ENCODE data around the gene CES3.
"Not testable (repeated sequence)": the region's sequence is repeated elsewhere in the genome, so short reads cannot be mapped to it uniquely, and the experiment has no call there.

The CES3 gene

DNA sequence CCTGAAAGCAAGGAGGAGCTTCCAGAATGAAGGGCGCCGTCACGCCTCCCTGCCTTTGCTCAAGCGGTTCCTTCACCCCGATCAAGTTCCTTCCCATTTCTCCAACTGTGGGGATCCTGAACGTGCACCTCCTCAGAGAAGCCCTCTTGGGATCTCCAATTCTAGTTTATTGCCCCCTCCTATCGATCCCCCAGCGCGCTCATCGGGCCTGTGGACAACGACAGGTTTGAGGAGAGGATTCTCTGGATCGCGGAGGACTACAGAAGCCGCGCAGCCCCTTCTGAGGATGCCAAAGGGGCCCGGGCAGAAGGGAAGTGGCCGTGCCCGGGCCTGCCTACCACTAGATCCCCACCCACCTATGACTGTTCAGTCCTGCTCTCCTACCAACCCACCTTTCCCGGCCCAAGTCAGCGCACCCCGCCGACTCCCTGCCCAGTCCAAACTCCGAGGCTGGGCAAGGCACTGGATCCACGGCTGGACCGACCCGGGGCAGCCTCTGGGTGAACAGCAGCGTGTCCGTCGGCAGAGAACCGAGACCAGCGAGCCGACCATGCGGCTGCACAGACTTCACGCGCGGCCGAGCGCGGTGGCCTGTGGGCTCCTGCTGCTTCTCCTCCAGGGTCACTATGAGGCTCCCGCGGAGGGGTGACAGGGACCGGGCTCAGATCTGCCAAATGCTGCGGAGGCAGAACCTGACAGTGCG lies 12.8 kb upstream of the CES3 start:
- Histone ChIP-seq H3K36me3 (ENCODE audit: insufficient read depth, low read length) (peaks cover 9% of the 10 kb centered on the region), H3K9ac (ENCODE audit: low read depth, low read length) (peak overlapping the region; percentile 16), H3K4me2 (ENCODE audit: low read length) (peak overlapping the region; percentile 99), H3K4me3 (ENCODE audit: low read length) (peak overlapping the region; percentile 67), H3K9me3 (replicated peaks; ENCODE audit: low read length) (peaks cover 3% of the 10 kb centered on the region), H3K4me1 (ENCODE audit: control insufficient read depth, insufficient read depth, low read length) (peaks cover 10% of the 10 kb centered on the region), H3K27me3 (ENCODE audit: control insufficient read depth, insufficient read depth, low read length) (peaks cover 20% of the 10 kb centered on the region)

DNA sequence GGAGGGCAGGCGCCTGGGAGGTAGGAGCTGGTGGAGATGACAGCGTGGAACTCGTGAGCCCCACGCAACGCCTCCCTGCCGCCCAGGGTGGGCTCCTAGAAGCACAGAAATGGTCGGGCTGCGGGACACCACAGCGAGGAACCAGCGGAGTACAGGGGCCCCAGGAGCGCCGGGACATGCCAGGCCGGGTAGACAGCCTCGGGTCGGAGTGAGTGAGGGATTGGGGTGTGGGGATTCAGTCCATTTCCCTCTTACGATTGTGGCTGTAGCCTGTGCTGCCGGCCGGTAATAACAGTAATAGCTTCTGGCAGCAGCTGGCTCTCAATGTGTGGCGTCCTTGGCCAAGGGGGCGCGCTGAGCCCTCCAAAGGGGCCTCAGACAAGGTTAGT lies 12.2 kb upstream of the CES3 start:
- Histone ChIP-seq H3K4me1 (ENCODE audit: control insufficient read depth, insufficient read depth, low read length) (peaks cover 10% of the 10 kb centered on the region), H3K9ac (ENCODE audit: low read depth, low read length) (peak overlapping the region; percentile 16), H3K4me2 (ENCODE audit: low read length) (peak overlapping the region; percentile 99), H3K27me3 (ENCODE audit: control insufficient read depth, insufficient read depth, low read length) (peaks cover 20% of the 10 kb centered on the region), H3K4me3 (ENCODE audit: low read length) (peak overlapping the region; percentile 67), H3K36me3 (ENCODE audit: insufficient read depth, low read length) (peaks cover 4% of the 10 kb centered on the region), H3K9me3 (replicated peaks; ENCODE audit: low read length) (peaks cover 3% of the 10 kb centered on the region)

DNA sequence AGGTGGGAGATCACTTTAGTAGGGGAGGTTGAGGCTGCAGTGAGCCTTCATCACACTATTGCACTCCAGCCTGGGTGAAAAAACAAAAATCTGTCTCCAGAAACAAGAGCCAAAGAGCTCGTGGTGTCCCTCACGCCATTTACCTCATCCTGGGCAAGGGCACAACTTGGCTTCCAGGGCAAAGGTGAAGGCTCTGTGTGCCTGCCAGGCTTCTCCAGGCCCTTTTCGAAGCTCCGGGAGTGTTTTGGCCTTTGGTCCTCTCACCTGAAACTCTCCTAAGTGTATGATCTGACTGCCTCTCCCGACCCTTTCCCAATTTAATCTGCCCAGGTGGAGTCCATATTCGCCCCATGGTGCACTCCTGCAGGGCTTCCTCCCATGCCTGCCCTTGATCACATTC lies 11.6 kb upstream of the CES3 start:
- Histone ChIP-seq H3K9ac (ENCODE audit: low read depth, low read length) (no peak overlapping the region), H3K27me3 (ENCODE audit: control insufficient read depth, insufficient read depth, low read length) (peaks cover 20% of the 10 kb centered on the region), H3K4me2 (ENCODE audit: low read length) (no peak overlapping the region), H3K9me3 (replicated peaks; ENCODE audit: low read length) (peaks cover 3% of the 10 kb centered on the region), H3K4me3 (ENCODE audit: low read length) (no peak overlapping the region), H3K36me3 (ENCODE audit: insufficient read depth, low read length) (no peaks in the 10 kb centered on the region), H3K4me1 (ENCODE audit: control insufficient read depth, insufficient read depth, low read length) (peaks cover 10% of the 10 kb centered on the region)

DNA sequence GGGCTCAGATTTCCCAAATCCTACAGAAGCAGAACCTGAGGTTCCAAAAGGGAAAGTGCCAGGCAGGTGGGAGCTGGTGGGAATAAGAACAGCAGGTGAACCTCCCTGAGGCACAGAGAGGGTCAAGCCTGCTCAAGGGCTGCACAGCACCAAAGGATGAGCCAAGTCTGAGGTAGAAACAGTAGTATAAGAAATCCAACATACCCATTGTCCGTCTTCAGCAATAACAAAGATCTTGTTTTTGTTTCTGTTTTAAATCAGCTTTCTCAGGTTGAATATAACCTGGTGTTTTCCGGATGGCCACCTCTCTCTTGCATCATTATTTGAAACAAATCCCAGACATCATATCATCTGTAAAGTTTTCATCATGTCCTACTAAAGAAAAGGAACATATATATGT lies 10.6 kb upstream of the CES3 start:
- Histone ChIP-seq H3K4me1 (ENCODE audit: control insufficient read depth, insufficient read depth, low read length) (peaks cover 10% of the 10 kb centered on the region), H3K9me3 (replicated peaks; ENCODE audit: low read length) (peaks cover 3% of the 10 kb centered on the region), H3K36me3 (ENCODE audit: insufficient read depth, low read length) (no peaks in the 10 kb centered on the region), H3K4me2 (ENCODE audit: low read length) (no peak overlapping the region), H3K27me3 (ENCODE audit: control insufficient read depth, insufficient read depth, low read length) (peaks cover 20% of the 10 kb centered on the region), H3K9ac (ENCODE audit: low read depth, low read length) (no peak overlapping the region), H3K4me3 (ENCODE audit: low read length) (no peak overlapping the region)

DNA sequence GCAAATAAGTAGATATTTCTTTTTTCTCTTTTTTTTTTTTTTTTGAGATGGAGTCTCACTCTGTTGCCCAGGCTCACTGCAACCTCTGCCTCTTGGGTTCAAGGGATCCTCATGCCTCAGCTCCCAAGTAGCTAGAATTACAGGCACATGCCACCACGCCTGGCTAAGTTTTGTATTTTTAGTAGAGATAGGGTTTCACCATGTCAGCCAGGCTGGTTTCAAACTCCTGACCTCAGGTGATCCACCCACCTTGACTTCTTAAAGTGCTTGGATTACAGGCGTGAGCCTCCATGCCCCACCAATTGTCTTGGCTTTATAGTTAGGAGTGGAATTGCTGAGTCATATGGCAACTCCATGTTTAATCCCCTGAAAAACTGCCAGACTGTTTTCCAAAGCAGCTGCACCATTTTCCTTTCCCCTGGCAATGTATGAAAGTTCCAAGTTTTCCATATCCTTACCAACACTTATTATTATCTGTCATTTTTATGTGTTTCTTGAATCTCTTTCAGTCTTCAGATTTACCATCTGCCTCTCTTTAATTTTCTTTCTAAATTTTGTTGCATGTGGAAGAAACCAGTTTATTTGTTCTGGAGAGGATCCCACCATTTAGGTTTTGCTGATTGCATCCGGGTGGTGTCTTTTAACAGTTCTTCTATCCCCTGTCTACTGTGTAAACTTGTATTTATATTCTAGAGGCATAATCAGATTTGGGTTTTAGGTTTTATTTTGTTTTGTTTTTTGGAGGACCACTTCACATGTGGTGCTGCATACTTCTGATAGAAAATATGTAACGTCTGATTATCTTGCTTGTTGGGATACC lies 9.9 kb upstream of the CES3 start:
- Histone ChIP-seq H3K4me2 (ENCODE audit: low read length) (no peak overlapping the region), H3K9me3 (replicated peaks; ENCODE audit: low read length) (peaks cover 3% of the 10 kb centered on the region), H3K4me3 (ENCODE audit: low read length) (no peak overlapping the region), H3K9ac (ENCODE audit: low read depth, low read length) (no peak overlapping the region), H3K36me3 (ENCODE audit: insufficient read depth, low read length) (no peaks in the 10 kb centered on the region), H3K4me1 (ENCODE audit: control insufficient read depth, insufficient read depth, low read length) (peaks cover 10% of the 10 kb centered on the region), H3K27me3 (ENCODE audit: control insufficient read depth, insufficient read depth, low read length) (peaks cover 20% of the 10 kb centered on the region)

DNA sequence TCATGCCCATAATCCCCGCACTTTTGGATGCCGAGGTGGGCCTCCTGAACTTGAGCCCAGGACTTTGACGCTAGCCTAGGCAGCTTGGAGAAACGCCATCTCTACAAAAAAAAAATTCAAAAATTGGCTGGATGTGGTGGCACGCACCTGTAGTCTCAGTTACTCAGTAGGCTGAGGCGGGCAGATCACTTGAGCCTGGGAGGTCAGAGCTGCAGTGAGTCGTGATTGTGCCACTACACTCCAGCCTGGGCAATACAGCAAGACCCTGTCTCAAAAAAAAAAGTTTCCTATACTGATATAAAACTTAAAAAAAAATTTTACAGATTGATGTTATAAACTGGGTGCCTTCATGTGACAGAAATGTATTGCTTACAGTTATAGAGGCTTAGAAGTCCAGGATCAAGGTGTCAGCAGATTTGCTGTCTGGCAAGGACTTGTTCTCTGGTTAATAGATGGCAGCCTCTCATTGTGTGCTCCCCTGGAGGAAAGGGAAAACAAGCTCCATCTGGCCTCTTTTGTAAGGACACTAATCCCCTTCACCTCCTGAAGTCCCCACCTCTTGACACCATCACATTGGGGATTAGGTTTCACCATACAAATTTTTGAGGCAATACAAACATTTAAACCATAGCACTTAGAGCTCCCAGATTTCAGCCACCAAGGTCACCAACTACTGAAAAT lies 8.5 kb upstream of the CES3 start:
- Histone ChIP-seq H3K36me3 (ENCODE audit: insufficient read depth, low read length) (no peaks in the 10 kb centered on the region), H3K27me3 (ENCODE audit: control insufficient read depth, insufficient read depth, low read length) (peaks cover 22% of the 10 kb centered on the region), H3K4me2 (ENCODE audit: low read length) (no peak overlapping the region), H3K9me3 (replicated peaks; ENCODE audit: low read length) (peaks cover 3% of the 10 kb centered on the region), H3K4me1 (ENCODE audit: control insufficient read depth, insufficient read depth, low read length) (peaks cover 10% of the 10 kb centered on the region), H3K9ac (ENCODE audit: low read depth, low read length) (no peak overlapping the region), H3K4me3 (ENCODE audit: low read length) (no peak overlapping the region)

DNA sequence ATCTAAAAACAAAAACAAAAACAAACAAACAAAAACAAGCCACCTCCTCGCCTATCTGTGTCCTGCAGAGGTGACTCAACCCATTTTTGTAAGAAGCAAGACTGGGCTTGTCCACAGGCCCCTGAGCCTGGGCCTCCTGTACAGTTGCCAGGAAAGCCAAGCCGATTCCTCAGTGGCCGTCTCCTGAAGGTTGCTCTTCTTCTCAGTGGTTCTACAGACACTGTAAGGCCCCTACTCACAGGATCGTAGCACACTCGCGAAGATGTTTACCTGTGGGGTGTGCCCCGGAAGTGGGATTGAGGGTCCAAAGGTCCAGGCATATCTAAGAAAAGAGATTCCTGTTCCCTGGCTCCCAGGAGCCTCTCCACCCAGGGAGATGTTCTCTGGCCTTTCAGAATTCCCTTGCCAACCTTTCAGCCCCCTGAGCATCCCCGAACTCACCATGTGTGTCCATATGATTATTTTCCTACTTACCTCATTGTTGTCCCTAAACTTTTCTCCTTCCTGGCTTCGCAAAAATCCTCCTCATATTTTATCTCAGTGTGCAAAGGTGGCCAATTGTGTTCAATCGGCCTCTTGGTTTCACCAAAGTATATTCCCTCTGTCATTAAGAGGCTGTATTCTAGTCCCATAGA lies 7.5 kb upstream of the CES3 start:
- Histone ChIP-seq H3K27me3 (ENCODE audit: control insufficient read depth, insufficient read depth, low read length) (peaks cover 19% of the 10 kb centered on the region), H3K9me3 (replicated peaks; ENCODE audit: low read length) (peaks cover 3% of the 10 kb centered on the region), H3K9ac (ENCODE audit: low read depth, low read length) (no peak overlapping the region), H3K4me1 (ENCODE audit: control insufficient read depth, insufficient read depth, low read length) (peaks cover 4% of the 10 kb centered on the region), H3K4me2 (ENCODE audit: low read length) (no peak overlapping the region), H3K4me3 (ENCODE audit: low read length) (no peak overlapping the region), H3K36me3 (ENCODE audit: insufficient read depth, low read length) (no peaks in the 10 kb centered on the region)

DNA sequence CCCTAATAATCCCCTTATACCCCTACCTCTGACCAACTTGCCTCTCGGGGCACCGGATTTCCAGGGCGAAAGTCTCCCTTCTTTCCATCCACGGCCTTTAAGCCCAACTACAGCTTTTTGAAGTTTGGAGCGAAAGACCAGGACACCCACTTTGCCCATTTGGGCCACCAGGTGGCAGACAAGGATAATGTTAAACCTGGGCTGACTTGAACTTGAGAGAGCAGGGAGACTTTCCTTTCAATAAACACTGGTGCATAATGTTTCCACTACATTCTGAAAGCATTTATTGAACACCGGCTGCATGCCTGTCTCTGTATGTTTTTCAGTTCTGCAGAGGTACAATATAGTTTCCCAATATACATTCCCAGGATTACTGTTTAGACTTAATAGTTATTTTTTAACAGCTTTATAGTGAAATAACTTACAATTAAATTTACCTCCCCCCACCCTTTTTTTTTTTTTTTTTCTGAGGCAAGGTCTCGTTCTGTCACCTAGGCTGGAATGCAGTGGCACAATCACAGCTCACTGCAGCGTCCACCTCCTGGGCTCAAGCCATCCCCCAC lies 6.9 kb upstream of the CES3 start:
- Histone ChIP-seq H3K4me2 (ENCODE audit: low read length) (no peak overlapping the region), H3K4me3 (ENCODE audit: low read length) (no peak overlapping the region), H3K4me1 (ENCODE audit: control insufficient read depth, insufficient read depth, low read length) (no peaks in the 10 kb centered on the region), H3K9ac (ENCODE audit: low read depth, low read length) (no peak overlapping the region), H3K27me3 (ENCODE audit: control insufficient read depth, insufficient read depth, low read length) (peaks cover 15% of the 10 kb centered on the region), H3K36me3 (ENCODE audit: insufficient read depth, low read length) (no peaks in the 10 kb centered on the region), H3K9me3 (replicated peaks; ENCODE audit: low read length) (peaks cover 3% of the 10 kb centered on the region)

DNA sequence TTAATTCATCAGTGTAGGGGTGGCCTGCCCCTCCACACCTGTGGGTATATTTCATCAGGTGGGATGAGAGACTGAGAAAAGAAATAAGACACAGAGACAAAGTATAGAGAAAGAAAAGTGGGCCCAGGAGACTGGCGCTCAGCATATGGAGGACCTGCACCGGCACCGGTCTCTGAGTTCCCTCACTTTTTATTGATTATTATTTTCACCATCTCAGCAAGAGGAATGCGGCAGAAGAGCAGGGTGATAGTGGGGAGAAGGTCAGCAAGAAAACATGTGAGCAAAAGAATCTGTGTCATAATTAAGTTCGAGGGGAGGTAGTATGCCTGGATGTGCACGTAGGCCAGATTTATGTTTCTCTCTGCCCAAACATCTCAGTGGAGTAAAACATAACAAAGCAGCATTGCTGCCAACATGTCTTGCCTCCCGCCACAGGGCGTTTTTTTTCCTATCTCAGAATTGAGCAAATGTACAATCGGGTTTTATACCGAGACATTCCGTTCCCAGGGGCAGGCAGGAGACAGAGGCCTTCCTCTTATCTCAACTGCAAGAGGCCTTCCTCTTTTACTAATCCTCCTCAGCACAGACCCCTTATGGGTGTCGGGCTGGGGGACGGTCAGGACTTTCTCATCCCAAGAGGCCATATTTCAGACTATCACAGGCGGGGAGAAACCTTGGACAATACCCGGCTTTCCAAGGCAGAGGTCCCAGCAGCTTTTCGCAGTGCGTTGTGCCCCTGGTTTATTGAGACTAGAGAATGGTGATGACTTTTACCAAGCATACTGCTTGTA lies 5.5 kb upstream of the CES3 start:
- not testable (repeated sequence) for H3K4me2 ChIP-seq (ENCODE audit: low read length); H3K9me3 ChIP-seq (replicated peaks; ENCODE audit: low read length); H3K27me3 ChIP-seq (ENCODE audit: control insufficient read depth, insufficient read depth, low read length)

DNA sequence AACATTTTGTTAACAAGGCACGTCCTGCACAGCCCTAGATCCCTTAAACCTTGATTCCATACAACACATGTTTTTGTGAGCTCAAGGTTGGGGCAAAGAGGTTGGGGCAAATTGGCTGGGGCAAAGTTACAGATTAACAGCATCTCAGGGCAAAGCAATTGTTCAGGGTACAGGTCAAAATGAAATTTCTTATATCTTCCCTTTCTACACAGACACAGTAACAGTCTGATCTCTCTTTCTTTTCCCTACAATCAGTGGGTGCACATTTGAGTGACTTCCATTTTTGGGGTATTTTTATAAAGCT lies 5.0 kb upstream of the CES3 start:
- H3K9ac ChIP-seq (ENCODE audit: low read depth, low read length); H3K9me3 ChIP-seq (replicated peaks; ENCODE audit: low read length); H3K4me1 ChIP-seq (ENCODE audit: control insufficient read depth, insufficient read depth, low read length); H3K27me3 ChIP-seq (ENCODE audit: control insufficient read depth, insufficient read depth, low read length); H3K4me3 ChIP-seq (ENCODE audit: low read length); H3K4me2 ChIP-seq (ENCODE audit: low read length); H3K36me3 ChIP-seq (ENCODE audit: insufficient read depth, low read length): not testable (repeated sequence)

More for the DNA sequence above, 5.5 kb upstream of the CES3 start:
- H3K9ac ChIP-seq (ENCODE audit: low read depth, low read length); H3K36me3 ChIP-seq (ENCODE audit: insufficient read depth, low read length); H3K4me1 ChIP-seq (ENCODE audit: control insufficient read depth, insufficient read depth, low read length); H3K4me3 ChIP-seq (ENCODE audit: low read length): not testable (repeated sequence)
